Medulla oblongata (tissue), 1 donor: ENCODE results near the gene GSG1L.
"Not testable (repeated sequence)": the region's sequence is repeated elsewhere in the genome, so short reads cannot be mapped to it uniquely, and the experiment has no call there.

Experiments
- DNase-seq: peaks from one replicate; pipeline ENCODE4 v3.0.0-alpha.2; 2015; ENCODE audit errors: extremely low spot score

Gene GSG1L

GRCh38 chr16:27756206-27756970 lies 307.1 kb downstream of the GSG1L start:
- DNase-seq: no peak

GRCh38 chr16:27754788-27755690 lies 308.5 kb downstream of the GSG1L start:
- DNase-seq: no peak

- no peak for DNase-seq
These were observed 310.0 kb downstream of the GSG1L start for GRCh38 chr16:27753563-27753962.

GRCh38 chr16:27752241-27752640 lies 311.3 kb downstream of the GSG1L start:
- no peak for DNase-seq

- DNase-seq: no peak
These were observed 311.8 kb downstream of the GSG1L start for GRCh38 chr16:27751676-27752075.

DNA sequence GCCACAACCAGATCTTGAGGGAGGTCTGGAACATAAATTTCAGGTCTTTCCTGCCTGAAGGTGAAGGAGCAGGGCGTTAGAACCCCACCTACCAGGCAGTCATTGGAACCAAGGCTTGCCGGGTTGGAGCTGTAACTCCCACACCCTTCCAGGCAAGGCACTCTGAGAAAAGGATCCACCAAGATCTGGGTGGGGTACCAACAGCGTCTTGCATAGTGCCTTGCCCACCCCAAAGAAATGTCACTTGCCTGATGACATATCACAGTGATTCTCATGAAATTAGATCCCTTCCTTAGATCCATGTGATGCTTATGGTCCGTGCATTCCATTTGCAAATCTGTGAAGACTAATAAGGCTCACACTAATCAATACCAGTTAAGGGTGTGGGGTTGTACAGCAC lies 312.3 kb downstream of the GSG1L start:
- DNase-seq: no peak

DNA sequence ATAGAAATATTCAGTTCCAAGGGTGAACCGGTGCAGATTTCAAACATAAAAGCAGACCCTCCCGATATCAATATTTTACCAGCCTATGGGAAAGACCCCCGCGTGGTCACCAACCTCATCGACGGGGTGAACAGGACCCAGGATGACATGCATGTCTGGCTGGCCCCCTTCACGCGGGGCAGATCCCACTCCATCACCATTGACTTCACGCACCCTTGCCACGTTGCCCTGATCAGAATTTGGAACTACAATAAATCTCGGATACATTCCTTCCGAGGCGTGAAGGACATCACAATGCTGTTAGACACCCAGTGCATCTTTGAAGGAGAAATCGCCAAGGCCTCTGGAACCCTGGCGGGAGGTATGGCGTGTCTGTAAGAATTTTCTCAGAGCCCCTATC lies 313.6 kb downstream of the GSG1L start:
- no peak for DNase-seq

DNA sequence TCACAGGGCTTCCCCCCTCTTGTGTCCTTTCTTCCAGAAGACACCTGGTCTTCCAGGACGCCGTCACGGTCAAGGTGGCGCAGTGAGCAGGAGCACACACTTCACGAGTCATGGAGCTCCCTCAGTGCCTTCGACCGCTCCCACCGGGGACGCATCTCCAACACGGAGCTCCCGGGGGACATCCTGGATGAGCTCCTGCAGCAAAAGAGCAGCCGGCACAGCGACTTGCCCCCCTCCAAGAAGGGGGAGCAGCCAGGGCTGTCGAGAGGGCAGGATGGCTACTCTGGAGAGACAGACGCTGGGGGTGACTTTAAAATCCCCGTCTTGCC lies 314.0 kb downstream of the GSG1L start:
- no peak for DNase-seq

GRCh38 chr16:27748868-27749546 lies 314.5 kb downstream of the GSG1L start:
- peak; percentile 76 for DNase-seq

- no peak for DNase-seq
These were observed 315.6 kb downstream of the GSG1L start for GRCh38 chr16:27747946-27748345.

DNA sequence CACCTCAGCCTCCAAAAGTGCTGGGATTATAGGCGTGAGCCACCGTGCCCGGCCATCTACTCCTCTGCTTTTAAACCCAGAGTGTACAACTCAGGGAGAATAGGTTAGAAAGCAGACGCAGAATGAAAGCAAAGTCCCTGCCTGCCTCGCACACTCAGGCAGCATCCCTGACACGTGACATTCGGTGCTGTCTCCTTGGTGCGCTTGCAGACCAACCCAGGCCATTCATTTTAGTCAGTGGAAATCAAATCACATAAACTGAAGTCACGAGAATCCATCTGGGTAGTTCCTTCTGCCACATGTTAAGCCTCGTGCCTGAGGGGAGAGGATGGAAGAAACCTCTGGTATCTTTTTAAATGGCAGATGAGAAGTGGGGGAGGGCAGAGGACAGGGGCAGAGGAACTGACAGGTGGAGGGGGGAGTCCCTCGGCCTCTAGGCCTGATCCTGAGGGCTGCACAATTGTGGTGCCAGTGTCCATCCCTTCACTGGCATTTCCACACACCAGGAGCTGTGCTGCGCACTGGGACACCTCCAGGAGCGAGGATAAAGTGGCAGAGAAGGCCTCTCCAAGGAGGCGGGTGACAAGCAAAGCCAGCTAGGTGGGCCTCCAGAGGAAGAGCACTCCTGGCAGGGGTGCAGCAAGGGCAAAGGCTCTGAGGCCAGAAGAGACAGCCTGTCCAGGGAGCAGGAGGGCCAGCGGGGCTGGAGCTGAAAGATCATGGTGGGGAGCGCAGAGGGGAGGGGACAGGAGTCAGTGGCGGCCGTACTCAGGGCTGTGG lies 317.2 kb downstream of the GSG1L start:
- peak; percentile 51 for DNase-seq

DNA sequence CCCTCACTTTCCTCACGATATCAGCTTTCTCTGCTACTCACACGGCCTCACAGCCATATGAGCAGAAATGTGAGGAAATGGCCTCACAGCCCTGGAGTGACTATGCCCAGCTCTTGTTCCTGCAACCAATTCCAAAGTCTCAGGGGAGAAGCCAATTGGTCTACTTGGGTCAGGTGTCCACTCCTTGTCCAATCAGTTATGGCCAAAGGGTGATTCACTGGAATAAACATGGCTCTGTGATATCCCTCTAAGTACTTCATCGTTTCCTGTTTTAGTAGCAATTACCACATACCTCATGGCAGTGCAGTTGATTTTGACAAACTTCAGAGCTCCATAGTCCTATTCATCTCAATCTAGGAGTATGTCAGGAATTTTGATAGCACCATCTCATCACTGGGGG lies 318.2 kb downstream of the GSG1L start:
- DNase-seq: no peak

- no peak for DNase-seq
These were observed 319.6 kb downstream of the GSG1L start for GRCh38 chr16:27743963-27744362.

- not testable (repeated sequence) for DNase-seq
These were observed 320.5 kb downstream of the GSG1L start for GRCh38 chr16:27743001-27743400.

DNA sequence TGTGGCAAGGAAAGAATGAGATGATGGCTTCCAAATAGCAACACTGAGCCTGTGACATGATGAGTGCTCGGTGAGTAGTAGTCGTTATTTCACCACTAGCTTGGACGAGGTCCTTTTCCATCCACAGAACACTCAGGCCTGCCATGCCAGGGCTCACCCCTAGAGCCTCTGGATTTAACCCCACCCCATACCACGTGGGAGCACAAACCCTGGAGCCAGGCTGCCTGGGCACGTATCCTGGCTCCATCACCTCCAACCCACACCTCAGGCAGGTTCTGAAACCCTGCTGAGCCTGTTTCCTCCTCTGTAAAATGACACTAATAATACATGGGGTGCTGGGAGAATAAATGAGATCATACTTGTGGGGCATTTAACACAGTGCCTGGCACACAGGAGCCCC lies 321.2 kb downstream of the GSG1L start:
- no peak for DNase-seq

DNA sequence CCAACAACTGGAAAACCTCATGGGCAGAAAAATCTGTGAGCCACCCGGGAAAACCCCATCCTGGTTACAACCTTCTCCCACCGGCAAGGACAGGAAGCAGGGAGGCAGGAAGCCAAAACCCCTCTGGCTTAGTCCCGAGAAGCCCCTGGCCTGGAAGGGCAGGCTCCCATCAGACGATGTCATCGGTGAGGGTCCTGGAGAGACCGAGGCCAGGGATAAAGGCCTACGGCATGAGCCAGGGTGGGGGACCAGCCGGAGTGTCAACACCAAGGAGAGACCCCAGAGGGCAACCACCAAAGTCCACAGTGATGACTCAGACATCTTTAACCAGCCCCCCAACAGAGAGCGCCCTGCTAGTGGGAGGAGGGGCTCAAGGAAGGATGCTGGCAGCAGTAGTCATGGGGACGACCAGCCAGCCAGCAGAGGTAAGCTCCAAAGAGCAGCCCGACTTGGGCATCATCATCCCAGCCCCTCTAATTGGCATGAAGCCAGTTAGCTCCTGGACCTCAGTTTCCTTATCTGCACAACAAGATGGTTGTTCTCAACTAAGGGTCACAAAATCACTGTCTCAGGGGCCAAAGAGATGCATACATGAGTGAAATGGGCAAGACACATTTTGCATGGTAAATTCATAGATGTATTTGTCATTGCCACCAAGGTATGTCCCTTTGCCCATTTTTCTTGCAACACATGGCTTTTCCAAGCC lies 322.9 kb downstream of the GSG1L start:
- DNase-seq: no peak

GRCh38 chr16:27739606-27740357 lies 323.7 kb downstream of the GSG1L start:
- DNase-seq: no peak

GRCh38 chr16:27738596-27738995 lies 324.9 kb downstream of the GSG1L start:
- DNase-seq: no peak
